ENCODE measurements around the gene NUP153.

NUP153 gene

DNA sequence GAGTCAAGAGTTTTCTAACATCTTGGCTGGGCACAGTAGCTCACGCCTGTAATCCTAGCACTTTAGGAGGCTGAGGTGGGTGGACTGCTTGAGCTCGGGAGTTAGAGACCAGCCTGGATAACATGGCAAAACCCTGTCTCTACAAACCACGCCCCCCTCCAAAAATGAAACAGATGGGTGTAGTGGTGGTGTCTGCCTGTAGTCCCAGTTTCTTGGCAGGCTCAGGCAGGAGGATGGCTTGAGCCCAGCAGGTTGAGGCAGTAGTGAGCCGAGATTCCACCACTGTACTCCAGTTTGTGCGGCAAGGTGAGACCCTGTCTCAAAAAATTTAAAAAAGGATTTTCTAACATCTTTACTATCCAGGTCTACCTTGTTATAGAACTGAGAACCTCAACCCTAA lies 84.6 kb downstream of the NUP153 start:
- H3K4me3 ChIP-seq (IDR thresholded peaks at IDR 0.05; ENCODE audit: insufficient read depth, low read depth, low read length) = no peak overlapping the region
- H3K9ac ChIP-seq = no peak overlapping the region
- H3K27me3 ChIP-seq (ENCODE audit: insufficient read depth, low read depth) = no peaks in the 10 kb centered on the region
- H3K4me2 ChIP-seq = no peak overlapping the region
- H3K79me2 ChIP-seq (ENCODE audit: insufficient read depth, low read depth) = peaks cover 44% of the 10 kb centered on the region; the same call in 1 of the 2 replicates
- no peak overlapping the region for H3K27ac ChIP-seq
- peaks cover 3% of the 10 kb centered on the region; the same call in 1 of the 2 replicates for H4K20me1 ChIP-seq (ENCODE audit: insufficient read depth)
- TF ChIP-seq, protein P1, sequence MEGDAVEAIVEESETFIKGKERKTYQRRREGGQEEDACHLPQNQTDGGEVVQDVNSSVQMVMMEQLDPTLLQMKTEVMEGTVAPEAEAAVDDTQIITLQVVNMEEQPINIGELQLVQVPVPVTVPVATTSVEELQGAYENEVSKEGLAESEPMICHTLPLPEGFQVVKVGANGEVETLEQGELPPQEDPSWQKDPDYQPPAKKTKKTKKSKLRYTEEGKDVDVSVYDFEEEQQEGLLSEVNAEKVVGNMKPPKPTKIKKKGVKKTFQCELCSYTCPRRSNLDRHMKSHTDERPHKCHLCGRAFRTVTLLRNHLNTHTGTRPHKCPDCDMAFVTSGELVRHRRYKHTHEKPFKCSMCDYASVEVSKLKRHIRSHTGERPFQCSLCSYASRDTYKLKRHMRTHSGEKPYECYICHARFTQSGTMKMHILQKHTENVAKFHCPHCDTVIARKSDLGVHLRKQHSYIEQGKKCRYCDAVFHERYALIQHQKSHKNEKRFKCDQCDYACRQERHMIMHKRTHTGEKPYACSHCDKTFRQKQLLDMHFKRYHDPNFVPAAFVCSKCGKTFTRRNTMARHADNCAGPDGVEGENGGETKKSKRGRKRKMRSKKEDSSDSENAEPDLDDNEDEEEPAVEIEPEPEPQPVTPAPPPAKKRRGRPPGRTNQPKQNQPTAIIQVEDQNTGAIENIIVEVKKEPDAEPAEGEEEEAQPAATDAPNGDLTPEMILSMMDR (conservative IDR thresholded peaks at IDR 0.05; ENCODE audit: low read depth, low read length) = no peak
- no peaks in the 10 kb centered on the region; the same call in 1 of the 2 replicates for H3K36me3 ChIP-seq (ENCODE audit: insufficient read depth)
- peaks cover 36% of the 10 kb centered on the region for H3K4me1 ChIP-seq (ENCODE audit: low read depth, poor library complexity, severe bottlenecking)
- H2AFZ ChIP-seq (ENCODE audit: low read depth) = no peak overlapping the region

DNA sequence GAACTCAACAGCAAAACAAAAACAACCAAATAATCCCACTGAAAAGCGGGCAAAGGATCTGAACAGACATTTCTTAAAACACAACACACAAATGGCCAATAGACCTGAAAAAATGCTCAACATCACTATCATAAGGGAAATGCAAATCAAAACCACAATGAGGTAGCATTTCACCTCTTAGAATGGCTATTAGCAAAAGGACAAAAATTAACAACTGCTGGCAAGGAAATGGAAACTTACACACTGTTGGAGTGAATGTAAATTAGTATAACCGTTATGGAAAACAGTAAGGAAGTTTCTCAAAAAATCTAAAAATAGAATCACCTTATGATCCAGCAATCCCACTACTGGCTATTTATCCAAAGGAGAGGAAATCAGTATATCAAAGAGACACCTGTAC lies 85.7 kb downstream of the NUP153 start:
- Histone ChIP-seq H4K20me1 (ENCODE audit: insufficient read depth) (peaks cover 3% of the 10 kb centered on the region; the same call in 1 of the 2 replicates), H3K4me1 (ENCODE audit: low read depth, poor library complexity, severe bottlenecking) (peaks cover 34% of the 10 kb centered on the region), H3K4me3 (IDR thresholded peaks at IDR 0.05; ENCODE audit: insufficient read depth, low read depth, low read length) (no peak overlapping the region), H2AFZ (ENCODE audit: low read depth) (no peak overlapping the region), H3K36me3 (ENCODE audit: insufficient read depth) (peaks cover 9% of the 10 kb centered on the region; the same call in 1 of the 2 replicates), H3K4me2 (no peak overlapping the region), H3K79me2 (ENCODE audit: insufficient read depth, low read depth) (peaks cover 41% of the 10 kb centered on the region; the same call in 1 of the 2 replicates), H3K27me3 (ENCODE audit: insufficient read depth, low read depth) (no peaks in the 10 kb centered on the region), H3K27ac (no peak overlapping the region), H3K9ac (no peak overlapping the region)
- TF ChIP-seq, protein P1 (conservative IDR thresholded peaks at IDR 0.05; ENCODE audit: low read depth, low read length) = no peak

DNA sequence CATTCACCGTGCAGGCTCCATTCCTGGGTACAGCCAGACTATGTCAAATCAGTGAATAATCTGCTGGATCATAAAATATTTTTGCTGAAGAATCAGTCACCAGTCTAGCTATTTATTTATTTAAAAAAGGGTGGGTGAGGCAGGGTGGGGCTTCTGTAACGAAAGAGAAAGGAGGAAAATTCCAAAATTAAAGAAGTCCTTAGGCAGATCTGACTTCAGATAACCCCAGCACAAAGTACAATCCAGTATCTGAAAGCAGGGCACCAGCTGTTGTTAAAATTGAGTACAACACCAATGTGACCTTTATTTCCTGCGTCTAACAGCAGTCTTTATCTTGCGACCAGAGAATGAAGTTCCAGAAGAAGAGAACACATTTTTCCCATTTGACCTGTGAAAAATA lies 90.9 kb downstream of the NUP153 start:
- Histone ChIP-seq H3K4me2 (no peak overlapping the region), H4K20me1 (ENCODE audit: insufficient read depth) (no peaks in the 10 kb centered on the region), H3K4me1 (ENCODE audit: low read depth, poor library complexity, severe bottlenecking) (peaks cover under 1% of the 10 kb centered on the region), H3K27ac (no peak overlapping the region), H3K9ac (no peak overlapping the region), H3K36me3 (ENCODE audit: insufficient read depth) (peaks cover 14% of the 10 kb centered on the region), H3K4me3 (IDR thresholded peaks at IDR 0.05; ENCODE audit: insufficient read depth, low read depth, low read length) (no peak overlapping the region), H3K79me2 (ENCODE audit: insufficient read depth, low read depth) (peaks cover 20% of the 10 kb centered on the region; the same call in 1 of the 2 replicates), H3K27me3 (ENCODE audit: insufficient read depth, low read depth) (no peaks in the 10 kb centered on the region), H2AFZ (ENCODE audit: low read depth) (no peak overlapping the region)
- TF ChIP-seq, protein P1 (conservative IDR thresholded peaks at IDR 0.05; ENCODE audit: low read depth, low read length) = no peak

DNA sequence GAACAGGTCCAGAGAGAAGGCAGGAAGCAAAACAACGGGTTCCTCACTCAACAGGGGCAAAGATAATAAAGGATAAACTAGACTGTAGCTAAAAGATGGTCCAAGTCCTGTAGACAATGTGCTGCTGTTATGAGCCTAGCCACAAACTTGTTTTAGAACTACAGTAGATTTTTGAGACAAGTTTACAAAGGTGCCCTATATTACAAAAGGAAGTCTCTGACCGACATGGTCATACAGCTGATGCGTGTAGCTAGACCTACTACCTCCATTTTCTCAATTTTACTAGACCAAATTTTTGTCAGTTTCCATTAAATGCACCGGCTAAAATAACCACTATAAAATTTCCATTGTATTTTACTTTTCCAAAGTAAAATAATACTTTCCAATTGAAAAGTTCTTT lies 94.7 kb downstream of the NUP153 start:
- Histone ChIP-seq H3K27me3 (ENCODE audit: insufficient read depth, low read depth) (no peaks in the 10 kb centered on the region), H3K9ac (no peak overlapping the region), H3K4me3 (IDR thresholded peaks at IDR 0.05; ENCODE audit: insufficient read depth, low read depth, low read length) (no peak overlapping the region), H3K27ac (no peak overlapping the region), H3K4me1 (ENCODE audit: low read depth, poor library complexity, severe bottlenecking) (no peaks in the 10 kb centered on the region), H2AFZ (ENCODE audit: low read depth) (no peak overlapping the region), H3K79me2 (ENCODE audit: insufficient read depth, low read depth) (no peaks in the 10 kb centered on the region), H3K4me2 (no peak overlapping the region), H3K36me3 (ENCODE audit: insufficient read depth) (peaks cover 13% of the 10 kb centered on the region), H4K20me1 (ENCODE audit: insufficient read depth) (no peaks in the 10 kb centered on the region)
- TF ChIP-seq, protein P1 (conservative IDR thresholded peaks at IDR 0.05; ENCODE audit: low read depth, low read length) = no peak

All from KMS-11 (cell line).